ENCODE results near the gene ATXN1.

The ATXN1 gene

GRCh38 chr6:16296061-16296670 is 465.1 kb downstream of the ATXN1 start:
- H4K20me1 ChIP-seq (ENCODE audit: low read depth, low read length), result no peaks in the 10 kb centered on the region
- TF ChIP-seq EZH2phosphoT487 (conservative IDR thresholded peaks at IDR 0.05; ENCODE audit: low read length) (no peak), CTCF (IDR thresholded peaks at IDR 0.05; ENCODE audit: insufficient read depth, low read length, poor library complexity, severe bottlenecking) (no peak)

GRCh38 chr6:16295471-16295870 is 465.8 kb downstream of the ATXN1 start:
- TF ChIP-seq CTCF (IDR thresholded peaks at IDR 0.05; ENCODE audit: insufficient read depth, low read length, poor library complexity, severe bottlenecking), result no peak
- H3K79me2 ChIP-seq (ENCODE audit: insufficient read depth, low read length), result no peaks in the 10 kb centered on the region
- H2AFZ ChIP-seq (ENCODE audit: low read depth, low read length, severe bottlenecking), result no peak overlapping the region
- H3K9me3 ChIP-seq (ENCODE audit: insufficient read depth, low read length), result no peaks in the 10 kb centered on the region
- no peak overlapping the region for H3K9ac ChIP-seq (ENCODE audit: low read length)
- no peaks in the 10 kb centered on the region for H3K36me3 ChIP-seq (ENCODE audit: low read length)
- H3K4me2 ChIP-seq (ENCODE audit: low read depth, low read length, poor library complexity, severe bottlenecking), result no peak overlapping the region
- H4K20me1 ChIP-seq (ENCODE audit: low read depth, low read length), result no peaks in the 10 kb centered on the region
- H3K9me2 ChIP-seq (replicated peaks; ENCODE audit: insufficient read depth, low read length), result no peaks in the 10 kb centered on the region
- no peak overlapping the region for H3K4me3 ChIP-seq (ENCODE audit: insufficient read depth, low read length, poor library complexity, severe bottlenecking)
- no peaks in the 10 kb centered on the region for H3F3A ChIP-seq (ENCODE audit: insufficient read depth)
- no peaks in the 10 kb centered on the region for H3K27me3 ChIP-seq (ENCODE audit: low read length)
- no peak overlapping the region for H3K27ac ChIP-seq (ENCODE audit: low read depth, low read length)

More at GRCh38 chr6:16296061-16296670, 465.1 kb downstream of the ATXN1 start:
- Histone ChIP-seq H3K9me2 (replicated peaks; ENCODE audit: insufficient read depth, low read length) (no peaks in the 10 kb centered on the region), H3K27ac (ENCODE audit: low read depth, low read length) (no peak overlapping the region), H3K27me3 (ENCODE audit: low read length) (no peaks in the 10 kb centered on the region), H3K4me3 (ENCODE audit: insufficient read depth, low read length, poor library complexity, severe bottlenecking) (no peak overlapping the region), H3K4me2 (ENCODE audit: low read depth, low read length, poor library complexity, severe bottlenecking) (no peak overlapping the region), H3K9ac (ENCODE audit: low read length) (no peak overlapping the region), H3K79me2 (ENCODE audit: insufficient read depth, low read length) (no peaks in the 10 kb centered on the region), H3K36me3 (ENCODE audit: low read length) (no peaks in the 10 kb centered on the region), H3K9me3 (ENCODE audit: insufficient read depth, low read length) (no peaks in the 10 kb centered on the region), H2AFZ (ENCODE audit: low read depth, low read length, severe bottlenecking) (no peak overlapping the region), H3F3A (ENCODE audit: insufficient read depth) (no peaks in the 10 kb centered on the region)

- no peaks in the 10 kb centered on the region for H3K27me3 ChIP-seq (ENCODE audit: low read length)
- H3K79me2 ChIP-seq (ENCODE audit: insufficient read depth, low read length), result no peaks in the 10 kb centered on the region
- no peaks in the 10 kb centered on the region for H3F3A ChIP-seq (ENCODE audit: insufficient read depth)
- no peaks in the 10 kb centered on the region for H3K9me3 ChIP-seq (ENCODE audit: insufficient read depth, low read length)
- TF ChIP-seq EZH2phosphoT487 (conservative IDR thresholded peaks at IDR 0.05; ENCODE audit: low read length) (no peak), CTCF (IDR thresholded peaks at IDR 0.05; ENCODE audit: insufficient read depth, low read length, poor library complexity, severe bottlenecking) (no peak)
- no peaks in the 10 kb centered on the region for H3K9me2 ChIP-seq (replicated peaks; ENCODE audit: insufficient read depth, low read length)
- H3K9ac ChIP-seq (ENCODE audit: low read length), result no peak overlapping the region
- no peaks in the 10 kb centered on the region for H3K36me3 ChIP-seq (ENCODE audit: low read length)
- no peak overlapping the region for H3K4me3 ChIP-seq (ENCODE audit: insufficient read depth, low read length, poor library complexity, severe bottlenecking)
- H3K4me2 ChIP-seq (ENCODE audit: low read depth, low read length, poor library complexity, severe bottlenecking), result no peak overlapping the region
- no peak overlapping the region for H2AFZ ChIP-seq (ENCODE audit: low read depth, low read length, severe bottlenecking)
- H4K20me1 ChIP-seq (ENCODE audit: low read depth, low read length), result no peaks in the 10 kb centered on the region
- no peak overlapping the region for H3K27ac ChIP-seq (ENCODE audit: low read depth, low read length)
Observed at GRCh38 chr6:16295060-16295459, 466.2 kb downstream of the ATXN1 start.
